GM12891 (cell line): ENCODE data around the gene CCDC178.

Experiments used
- POLR2A ChIP-seq: IDR thresholded peaks from 2 replicates; pipeline ENCODE4 v1.6.1; 2011; ENCODE audit warnings: low read depth, low read length, control low read depth
- POLR2AphosphoS5 ChIP-seq: IDR thresholded peaks from 2 replicates; pipeline ENCODE4 v1.6.1; 2011; ENCODE audit warnings: low read depth, low read length, control low read depth
- POU2F2 ChIP-seq: IDR thresholded peaks from 2 replicates; pipeline ENCODE4 v1.6.1; 2011; ENCODE audit warnings: low read depth, mild to moderate bottlenecking, control low read depth, low read length, moderate library complexity
- TAF1 ChIP-seq: IDR thresholded peaks from 2 replicates; pipeline ENCODE4 v1.6.1; 2011; ENCODE audit warnings: low read depth, low read length, control low read depth

GRCh38 chr18:33470216-33470615 is 29.7 kb upstream of the CCDC178 start:
- TF ChIP-seq POLR2AphosphoS5 (no peak), POLR2A (no peak), TAF1 (no peak), POU2F2 (no peak)
